HG03025 (cell line): ENCODE data around the gene KXD1.

Experiments
- ATAC-seq: cut with Tn5 transposase; IDR thresholded peaks from one replicate; pipeline ENCODE4 v1.9.1; 2021; ENCODE audit warnings: mild to moderate bottlenecking, moderate library complexity; ENCODE audit not compliant: unreplicated experiment, low FRiP score

Gene KXD1

DNA sequence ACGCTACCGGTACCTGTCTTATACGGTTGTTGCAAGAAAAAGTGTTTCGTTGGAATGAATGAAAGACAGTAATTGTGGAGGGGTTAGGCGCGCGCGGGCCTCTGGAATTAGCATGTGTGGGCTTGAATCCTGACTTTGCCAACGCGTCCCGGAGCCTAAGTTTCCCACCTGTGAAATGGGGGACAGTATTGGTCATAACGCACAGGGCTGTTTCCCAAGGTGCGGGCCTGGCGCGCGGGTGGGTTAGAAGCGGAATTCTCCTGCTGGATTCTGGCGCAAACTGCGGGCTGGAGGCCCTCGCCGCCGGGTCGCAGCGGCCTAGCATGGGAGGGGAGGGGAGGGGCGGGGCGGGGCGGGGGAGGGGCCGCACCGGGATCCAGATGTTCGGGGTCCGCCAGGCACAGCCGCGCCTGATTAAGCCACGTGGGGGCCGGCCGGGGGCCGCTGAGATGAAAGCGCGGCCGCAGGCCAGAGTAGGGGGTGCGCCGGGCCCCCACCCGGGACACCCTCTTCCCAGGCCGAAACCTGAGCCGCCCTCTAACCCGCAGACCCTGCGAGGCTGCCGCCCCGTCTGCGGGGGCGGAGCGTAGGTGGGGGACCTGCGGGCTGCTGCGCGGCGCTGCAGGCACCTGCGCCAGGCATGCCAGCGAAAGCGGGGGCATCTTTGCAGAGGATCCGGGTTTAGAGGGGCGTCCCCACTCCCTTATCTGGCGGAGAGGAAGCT is 53.8 kb downstream of the KXD1 start:
- no peak for ATAC-seq

DNA sequence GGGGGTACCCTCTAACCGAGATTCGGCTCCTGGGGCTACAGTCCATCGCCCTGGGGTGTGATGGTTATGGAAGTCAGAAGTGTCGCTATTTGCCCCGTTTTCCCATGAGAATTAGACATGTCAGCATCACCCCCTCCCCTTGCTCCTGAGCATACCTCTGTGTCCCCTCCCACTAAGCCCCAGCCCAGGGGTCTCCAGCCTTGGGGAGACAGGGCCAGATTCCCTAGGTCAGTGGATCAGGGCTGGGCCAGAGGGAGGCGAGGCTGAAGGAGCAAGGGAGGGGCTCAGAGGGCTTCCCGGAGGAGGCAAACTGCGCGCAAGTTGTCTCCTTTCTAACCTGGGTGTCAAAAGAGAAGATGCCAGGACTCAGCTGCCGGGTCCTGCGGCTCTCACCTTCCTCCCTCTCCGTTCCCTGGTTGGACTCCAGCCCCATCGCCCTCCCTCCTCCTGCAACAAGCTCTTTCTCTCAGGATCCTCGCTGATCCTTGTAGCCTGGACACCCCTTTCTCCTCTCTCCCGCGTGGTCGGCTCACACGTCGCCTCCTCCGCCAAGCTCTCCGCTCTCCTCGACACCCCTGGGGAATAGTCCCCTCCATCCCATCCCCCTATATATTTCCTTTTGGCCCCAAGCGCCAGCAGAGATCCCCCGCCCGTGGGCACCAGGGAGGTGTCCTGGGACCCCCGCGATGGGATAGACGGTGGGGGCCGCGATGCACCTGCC is 54.5 kb downstream of the KXD1 start:
- no peak for ATAC-seq

DNA sequence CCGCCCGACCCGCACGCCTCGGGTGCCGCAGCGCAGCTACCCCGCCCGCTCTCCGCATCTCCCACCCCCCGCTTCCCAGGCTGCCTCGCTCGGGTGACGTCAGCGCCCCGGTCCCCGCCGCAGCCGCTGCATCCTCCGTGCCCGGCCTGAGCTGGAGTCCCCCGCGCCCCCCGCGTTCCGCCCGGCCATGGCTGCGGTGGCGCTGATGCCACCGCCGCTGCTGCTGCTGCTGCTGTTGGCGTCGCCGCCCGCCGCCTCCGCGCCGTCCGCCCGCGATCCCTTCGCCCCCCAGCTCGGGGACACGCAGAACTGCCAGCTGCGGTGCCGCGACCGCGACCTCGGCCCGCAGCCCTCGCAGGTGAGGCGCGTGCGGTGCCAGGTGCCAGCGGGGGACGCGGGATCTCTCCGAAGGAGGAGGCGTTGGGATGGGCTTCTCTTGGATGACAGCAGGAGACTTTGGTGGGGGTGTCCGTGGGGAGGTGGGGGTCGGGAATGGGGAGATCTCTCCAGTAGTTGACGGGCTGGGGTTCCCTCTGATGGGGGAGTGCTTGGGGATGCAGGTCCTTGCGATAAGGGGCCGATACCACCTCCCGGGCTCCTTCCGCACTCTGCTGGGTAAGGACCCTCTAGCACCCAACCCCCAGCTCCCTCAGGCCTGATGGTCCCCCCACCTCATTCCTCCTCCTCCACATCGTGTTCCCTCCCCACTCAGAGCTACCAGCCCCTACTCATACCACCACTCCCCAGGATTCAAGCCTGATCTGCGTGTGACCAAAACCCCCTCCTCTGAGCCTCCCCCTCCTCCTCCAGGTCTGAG is 55.3 kb downstream of the KXD1 start, which contains the start of gene TMEM59L:
Gene TMEM59L (plus strand): TSS at position 99 of the 817 bp plus-strand sequence. CDS start 89 bp downstream, at position 188.
- no peak for ATAC-seq

DNA sequence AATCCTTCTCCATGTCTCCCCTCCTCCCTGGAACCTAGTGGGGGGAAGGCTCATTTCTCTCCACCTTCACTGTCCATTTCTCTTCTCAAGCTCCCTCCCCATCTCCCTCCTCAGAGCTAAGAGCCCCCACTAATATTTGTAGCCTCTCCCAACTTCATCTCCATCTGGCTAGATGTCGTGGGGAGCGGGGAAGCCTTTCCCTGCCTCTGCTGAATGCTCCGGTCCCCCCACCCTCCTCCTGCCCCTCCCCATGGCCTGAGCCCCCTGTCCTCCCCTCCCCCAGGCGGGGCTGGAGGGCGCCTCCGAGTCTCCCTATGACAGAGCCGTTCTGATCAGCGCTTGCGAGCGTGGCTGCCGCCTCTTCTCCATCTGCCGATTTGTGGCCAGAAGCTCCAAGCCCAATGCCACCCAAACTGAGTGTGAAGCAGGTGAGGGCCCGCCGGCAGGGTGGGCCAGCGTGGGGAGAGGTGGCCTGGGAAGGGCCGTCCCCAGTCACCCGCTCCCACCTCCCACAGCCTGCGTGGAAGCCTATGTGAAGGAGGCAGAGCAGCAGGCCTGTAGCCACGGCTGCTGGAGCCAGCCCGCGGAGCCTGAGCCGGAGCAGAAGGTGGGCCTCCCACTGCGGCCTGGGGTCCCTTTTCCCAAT is 56.0 kb downstream of the KXD1 start:
- no peak for ATAC-seq

DNA sequence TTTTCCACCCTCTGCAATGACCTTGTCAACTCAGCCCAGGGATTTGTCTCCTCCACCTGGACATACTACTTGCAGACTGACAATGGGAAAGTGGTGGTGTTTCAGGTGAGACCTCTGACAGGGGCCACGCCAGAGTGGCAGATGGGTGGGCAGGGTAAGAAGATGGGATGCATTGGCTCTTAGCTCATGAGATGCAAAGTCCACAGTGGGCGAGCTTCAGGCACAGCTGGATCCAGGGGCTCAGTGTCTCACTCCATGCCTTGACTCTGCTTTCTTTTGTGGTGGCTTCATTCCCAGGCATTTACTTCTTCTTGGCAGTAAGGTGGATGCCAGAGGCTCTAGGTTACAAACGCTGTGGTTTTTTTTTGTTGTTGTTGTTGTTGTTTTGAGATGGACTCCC is 58.4 kb downstream of the KXD1 start:
- no peak for ATAC-seq

DNA sequence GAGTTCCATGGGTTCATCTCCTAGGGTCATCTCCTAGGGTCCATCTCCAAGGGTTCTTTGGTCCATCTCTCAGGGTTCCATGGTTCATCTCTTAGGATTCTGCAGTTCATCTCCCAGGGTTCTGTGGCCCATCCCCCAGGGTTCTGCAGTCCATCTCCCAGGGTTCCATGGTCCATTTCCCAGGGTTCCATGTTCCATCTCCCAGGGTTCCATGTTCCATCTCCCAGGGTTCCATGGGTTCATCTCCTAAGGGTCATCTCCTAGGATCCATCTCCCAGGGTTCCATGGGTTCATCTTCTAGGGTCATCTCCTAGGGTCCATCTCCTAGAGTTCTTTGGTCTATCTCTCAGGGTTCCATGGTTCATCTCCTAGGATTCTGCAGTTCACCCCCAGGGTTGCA is 59.9 kb downstream of the KXD1 start:
- ATAC-seq: no peak

DNA sequence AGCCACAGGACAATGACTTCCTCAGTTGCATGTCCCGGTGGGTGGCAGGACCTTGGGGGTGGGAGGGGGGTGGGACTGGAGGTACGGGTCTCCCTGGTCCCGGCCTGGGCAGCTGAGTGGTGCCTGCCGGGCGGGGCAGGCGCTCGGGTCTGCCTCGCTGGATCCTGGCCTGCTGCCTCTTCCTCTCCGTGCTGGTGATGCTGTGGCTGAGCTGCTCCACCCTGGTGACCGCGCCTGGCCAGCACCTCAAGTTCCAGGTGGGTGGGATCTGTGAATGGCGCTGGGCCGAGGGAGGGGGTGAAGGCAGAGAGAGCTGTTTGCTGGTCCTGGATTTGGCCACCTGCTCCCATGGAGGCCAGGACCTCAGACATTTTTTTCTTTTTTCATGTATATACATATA is 60.6 kb downstream of the KXD1 start:
- ATAC-seq: no peak
